ENCODE data around the gene SH3PXD2A. TPM values are rescaled to one million over a fixed set of nuclear protein-coding genes. Genes with fewer than 3 reads are reported as not detected.
A peak's percentile ranks its signal among the peaks of the same experiment; 100 is the strongest.

SH3PXD2A gene
- total RNA-seq, 1 donor from 2014 or later = 30.3 TPM

GRCh38 chr10:103828587-103829197, 26.7 kb downstream of the SH3PXD2A start:
- Histone ChIP-seq H3K36me3 (ENCODE audit: control insufficient read depth in 3 of 3, insufficient read depth in 3 of 3, low read length in 3 of 3) (no peaks in the 10 kb centered on the region), H3K9me3 (ENCODE audit: control insufficient read depth in 3 of 3, low read length in 3 of 3) (no peaks in the 10 kb centered on the region), H3K27ac (ENCODE audit: low read depth, low read length) (no peak overlapping the region), H3K4me1 (ENCODE audit: control insufficient read depth in 3 of 3, insufficient read depth in 3 of 3, low read length in 3 of 3) (peaks cover 5 to 39% (median 26%) of the 10 kb centered on the region in 3 donors), H3K4me3 (ENCODE audit: low read length in 3 of 3) (no peak overlapping the region), H3K27me3 (ENCODE audit: control insufficient read depth in 3 of 3, insufficient read depth in 3 of 3, low read length in 3 of 3) (no peaks in the 10 kb centered on the region), H3K9ac (ENCODE audit: low read depth in 1 of 3, low read length in 3 of 3) (no peak overlapping the region)

- Histone ChIP-seq H3K27me3 (ENCODE audit: control insufficient read depth in 3 of 3, insufficient read depth in 3 of 3, low read length in 3 of 3) (no peaks in the 10 kb centered on the region), H3K9me3 (ENCODE audit: control insufficient read depth in 3 of 3, low read length in 3 of 3) (no peaks in the 10 kb centered on the region), H3K27ac (ENCODE audit: low read depth, low read length) (no peak overlapping the region), H3K9ac (ENCODE audit: low read depth in 1 of 3, low read length in 3 of 3) (no peak overlapping the region), H3K4me1 (ENCODE audit: control insufficient read depth in 3 of 3, insufficient read depth in 3 of 3, low read length in 3 of 3) (peaks cover 5 to 42% (median 26%) of the 10 kb centered on the region in 3 donors), H3K4me3 (ENCODE audit: low read length in 3 of 3) (no peak overlapping the region), H3K36me3 (ENCODE audit: control insufficient read depth in 3 of 3, insufficient read depth in 3 of 3, low read length in 3 of 3) (no peaks in the 10 kb centered on the region)
Observed at GRCh38 chr10:103828107-103828506, 27.3 kb downstream of the SH3PXD2A start.

GRCh38 chr10:103826885-103827284, 28.5 kb downstream of the SH3PXD2A start:
- H3K27ac ChIP-seq (ENCODE audit: low read depth, low read length) = no peak overlapping the region
- H3K27me3 ChIP-seq (ENCODE audit: control insufficient read depth in 3 of 3, insufficient read depth in 3 of 3, low read length in 3 of 3) = no peaks in the 10 kb centered on the region
- H3K9ac ChIP-seq (ENCODE audit: low read depth in 1 of 3, low read length in 3 of 3) = no peak overlapping the region
- H3K9me3 ChIP-seq (ENCODE audit: control insufficient read depth in 3 of 3, low read length in 3 of 3) = no peaks in the 10 kb centered on the region
- no peak overlapping the region for H3K4me3 ChIP-seq (ENCODE audit: low read length in 3 of 3)
- peaks cover 5 to 41% (median 24%) of the 10 kb centered on the region in 3 donors for H3K4me1 ChIP-seq (ENCODE audit: control insufficient read depth in 3 of 3, insufficient read depth in 3 of 3, low read length in 3 of 3)
- no peaks in the 10 kb centered on the region for H3K36me3 ChIP-seq (ENCODE audit: control insufficient read depth in 3 of 3, insufficient read depth in 3 of 3, low read length in 3 of 3)

- Histone ChIP-seq H3K9ac (ENCODE audit: low read depth in 1 of 3, low read length in 3 of 3) (no peak overlapping the region), H3K27me3 (ENCODE audit: control insufficient read depth in 3 of 3, insufficient read depth in 3 of 3, low read length in 3 of 3) (no peaks in the 10 kb centered on the region), H3K36me3 (ENCODE audit: control insufficient read depth in 3 of 3, insufficient read depth in 3 of 3, low read length in 3 of 3) (no peaks in the 10 kb centered on the region), H3K9me3 (ENCODE audit: control insufficient read depth in 3 of 3, low read length in 3 of 3) (no peaks in the 10 kb centered on the region), H3K27ac (ENCODE audit: low read depth, low read length) (no peak overlapping the region), H3K4me1 (ENCODE audit: control insufficient read depth in 3 of 3, insufficient read depth in 3 of 3, low read length in 3 of 3) (peaks cover 21 to 53% (median 42%) of the 10 kb centered on the region in 3 donors), H3K4me3 (ENCODE audit: low read length in 3 of 3) (no peak overlapping the region)
Observed at GRCh38 chr10:103824281-103824680, 31.1 kb downstream of the SH3PXD2A start.

- H3K4me3 ChIP-seq (ENCODE audit: low read length in 3 of 3) = no peak overlapping the region
- H3K27ac ChIP-seq (ENCODE audit: low read depth, low read length) = no peak overlapping the region
- no peaks in the 10 kb centered on the region for H3K36me3 ChIP-seq (ENCODE audit: control insufficient read depth in 3 of 3, insufficient read depth in 3 of 3, low read length in 3 of 3)
- peaks cover 26 to 56% (median 45%) of the 10 kb centered on the region in 3 donors for H3K4me1 ChIP-seq (ENCODE audit: control insufficient read depth in 3 of 3, insufficient read depth in 3 of 3, low read length in 3 of 3)
- no peaks in the 10 kb centered on the region for H3K9me3 ChIP-seq (ENCODE audit: control insufficient read depth in 3 of 3, low read length in 3 of 3)
- H3K9ac ChIP-seq (ENCODE audit: low read depth in 1 of 3, low read length in 3 of 3) = peak overlapping the region in 1 of 3 donors; percentile 3
- H3K27me3 ChIP-seq (ENCODE audit: control insufficient read depth in 3 of 3, insufficient read depth in 3 of 3, low read length in 3 of 3) = no peaks in the 10 kb centered on the region
Observed at GRCh38 chr10:103823706-103824272, 31.6 kb downstream of the SH3PXD2A start.

- no peaks in the 10 kb centered on the region for H3K9me3 ChIP-seq (ENCODE audit: control insufficient read depth in 3 of 3, low read length in 3 of 3)
- no peak overlapping the region for H3K4me3 ChIP-seq (ENCODE audit: low read length in 3 of 3)
- no peaks in the 10 kb centered on the region for H3K36me3 ChIP-seq (ENCODE audit: control insufficient read depth in 3 of 3, insufficient read depth in 3 of 3, low read length in 3 of 3)
- no peak overlapping the region for H3K9ac ChIP-seq (ENCODE audit: low read depth in 1 of 3, low read length in 3 of 3)
- no peaks in the 10 kb centered on the region for H3K27me3 ChIP-seq (ENCODE audit: control insufficient read depth in 3 of 3, insufficient read depth in 3 of 3, low read length in 3 of 3)
- no peak overlapping the region for H3K27ac ChIP-seq (ENCODE audit: low read depth, low read length)
- peaks cover 30 to 48% (median 43%) of the 10 kb centered on the region in 3 donors for H3K4me1 ChIP-seq (ENCODE audit: control insufficient read depth in 3 of 3, insufficient read depth in 3 of 3, low read length in 3 of 3)
Observed at GRCh38 chr10:103822800-103823199, 32.6 kb downstream of the SH3PXD2A start.

GRCh38 chr10:103822107-103822716, 33.2 kb downstream of the SH3PXD2A start:
- Histone ChIP-seq H3K4me1 (ENCODE audit: control insufficient read depth in 3 of 3, insufficient read depth in 3 of 3, low read length in 3 of 3) (peaks cover 25 to 45% (median 40%) of the 10 kb centered on the region in 3 donors), H3K27ac (ENCODE audit: low read depth, low read length) (no peak overlapping the region), H3K9ac (ENCODE audit: low read depth in 1 of 3, low read length in 3 of 3) (no peak overlapping the region), H3K36me3 (ENCODE audit: control insufficient read depth in 3 of 3, insufficient read depth in 3 of 3, low read length in 3 of 3) (no peaks in the 10 kb centered on the region), H3K27me3 (ENCODE audit: control insufficient read depth in 3 of 3, insufficient read depth in 3 of 3, low read length in 3 of 3) (no peaks in the 10 kb centered on the region), H3K9me3 (ENCODE audit: control insufficient read depth in 3 of 3, low read length in 3 of 3) (no peaks in the 10 kb centered on the region), H3K4me3 (ENCODE audit: low read length in 3 of 3) (no peak overlapping the region)

- H3K4me3 ChIP-seq (ENCODE audit: low read length in 3 of 3) = peak overlapping the region in 2 of 3 donors; percentile 45 to 51
- no peaks in the 10 kb centered on the region for H3K27me3 ChIP-seq (ENCODE audit: control insufficient read depth in 3 of 3, insufficient read depth in 3 of 3, low read length in 3 of 3)
- peak overlapping the region in 2 of 3 donors; percentile 33 to 54 for H3K9ac ChIP-seq (ENCODE audit: low read depth in 1 of 3, low read length in 3 of 3)
- H3K36me3 ChIP-seq (ENCODE audit: control insufficient read depth in 3 of 3, insufficient read depth in 3 of 3, low read length in 3 of 3) = no peaks in the 10 kb centered on the region
- H3K9me3 ChIP-seq (ENCODE audit: control insufficient read depth in 3 of 3, low read length in 3 of 3) = no peaks in the 10 kb centered on the region
- H3K27ac ChIP-seq (ENCODE audit: low read depth, low read length) = no peak overlapping the region
- H3K4me1 ChIP-seq (ENCODE audit: control insufficient read depth in 3 of 3, insufficient read depth in 3 of 3, low read length in 3 of 3) = peaks cover 25 to 45% (median 39%) of the 10 kb centered on the region in 3 donors
Observed at GRCh38 chr10:103820101-103821062, 35.0 kb downstream of the SH3PXD2A start.

GRCh38 chr10:103819493-103819892, 35.9 kb downstream of the SH3PXD2A start:
- H3K9ac ChIP-seq (ENCODE audit: low read depth in 1 of 3, low read length in 3 of 3) = no peak overlapping the region
- no peak overlapping the region for H3K27ac ChIP-seq (ENCODE audit: low read depth, low read length)
- peaks cover 28 to 42% (median 37%) of the 10 kb centered on the region in 3 donors for H3K4me1 ChIP-seq (ENCODE audit: control insufficient read depth in 3 of 3, insufficient read depth in 3 of 3, low read length in 3 of 3)
- H3K36me3 ChIP-seq (ENCODE audit: control insufficient read depth in 3 of 3, insufficient read depth in 3 of 3, low read length in 3 of 3) = no peaks in the 10 kb centered on the region
- no peaks in the 10 kb centered on the region for H3K9me3 ChIP-seq (ENCODE audit: control insufficient read depth in 3 of 3, low read length in 3 of 3)
- no peak overlapping the region for H3K4me3 ChIP-seq (ENCODE audit: low read length in 3 of 3)
- no peaks in the 10 kb centered on the region for H3K27me3 ChIP-seq (ENCODE audit: control insufficient read depth in 3 of 3, insufficient read depth in 3 of 3, low read length in 3 of 3)
